H1 (cell line): ENCODE results near the gene C2CD4A. TPM values are rescaled to one million over a fixed set of nuclear protein-coding genes. Genes with fewer than 3 reads are reported as not detected.

Experiments
- CTCF ChIA-PET: fragments of 300-600 bp; sonication (Branson Sonifier 250); formaldehyde crosslinking; loops from one replicate; lab custom pipeline; 2021; ENCODE audit not compliant: partially characterized antibody; lab: Charles Lee
- POLR2A ChIA-PET: fragments of 300-600 bp; sonication (Branson Sonifier 250); formaldehyde crosslinking; loops from one replicate; lab custom pipeline; 2021; ENCODE audit warnings: inconsistent platforms; ENCODE audit not compliant: partially characterized antibody; lab: Charles Lee
- DNase-seq, 2 experiments: peaks; one replicate each; pipeline versions ENCODE4 v3.0.0 to v3.0.0-alpha.2; 2010 to 2022; ENCODE audit warnings: low spot score in 2 of 2, low read depth in 1 of 2, mixed read lengths in 1 of 2
- FAIRE-seq: peaks from 2 replicates; lab custom pipeline; 2011; peaks lifted over from hg19 to GRCh38; lab: Jason Lieb, UNC
- H2AFZ ChIP-seq: 2 replicates; pipeline ENCODE4 v1.8.1; 2012; ENCODE audit warnings: low read length, inconsistent platforms
- H2AK5ac ChIP-seq: 2 replicates; pipeline ENCODE4 v1.6.1; 2013; ENCODE audit warnings: low read depth, low read length
- H2BK120ac ChIP-seq: replicated peaks from 2 replicates; pipeline ENCODE3; 2013; ENCODE audit warnings: low read depth, low read length, inconsistent platforms
- H2BK12ac ChIP-seq: 2 replicates; pipeline ENCODE4 v1.6.1; 2013; ENCODE audit warnings: low read depth, low read length
- H2BK15ac ChIP-seq: 2 replicates; pipeline ENCODE4 v1.6.1; 2013; ENCODE audit warnings: low read length
- H2BK20ac ChIP-seq: 2 replicates; pipeline ENCODE4 v1.6.1; 2013; ENCODE audit warnings: low read length
- H2BK5ac ChIP-seq: 2 replicates; pipeline ENCODE4 v1.6.1; 2013; ENCODE audit warnings: low read depth, low read length
- H3K14ac ChIP-seq: 2 replicates; pipeline ENCODE4 v1.6.1; 2013; ENCODE audit warnings: inconsistent platforms; ENCODE audit not compliant: insufficient read length
- H3K18ac ChIP-seq: 2 replicates; pipeline ENCODE4 v1.6.1; 2013; ENCODE audit warnings: low read length; ENCODE audit errors: extremely low read depth
- H3K23ac ChIP-seq: 2 replicates; pipeline ENCODE4 v1.6.1; 2013; ENCODE audit warnings: inconsistent platforms; ENCODE audit not compliant: insufficient read length
- H3K23me2 ChIP-seq: 2 replicates; pipeline ENCODE4 v1.6.1; 2013; ENCODE audit warnings: low read depth, low read length
- H3K27ac ChIP-seq: 2 replicates; pipeline ENCODE4 v1.6.1; 2011; ENCODE audit warnings: low read depth, low read length, inconsistent platforms
- H3K27me3 ChIP-seq, 4 experiments: replicated peaks in 1 of 4; 1 replicate in 1 of 4; 2 replicates in 3 of 4; pipeline versions ENCODE4 v1.6.1 to v1.8.1; 2011 to 2013; ENCODE audit warnings: low read length in 3 of 4, mild to moderate bottlenecking in 3 of 4, inconsistent platforms in 2 of 4, mixed read lengths in 2 of 4, moderate library complexity in 1 of 4; ENCODE audit not compliant: control insufficient read depth in 3 of 4, insufficient read depth in 3 of 4; ENCODE audit errors: extremely low read depth in 1 of 4
- H3K36me3 ChIP-seq, 4 experiments: 2 replicates each; pipeline versions ENCODE4 v1.6.1 to v1.8.1; 2011 to 2013; ENCODE audit warnings: mild to moderate bottlenecking in 4 of 4, low read length in 3 of 4, moderate library complexity in 2 of 4, control low read depth in 1 of 4, inconsistent platforms in 1 of 4; ENCODE audit not compliant: insufficient read depth in 4 of 4, control insufficient read depth in 2 of 4
- H3K4ac ChIP-seq: replicated peaks from 2 replicates; pipeline ENCODE3; 2013; ENCODE audit warnings: low read length, low read depth, mixed read lengths, inconsistent platforms; ENCODE audit not compliant: insufficient read length
- H3K4me1 ChIP-seq, 4 experiments: replicated peaks in 1 of 4; 1 replicate in 1 of 4; 2 replicates in 3 of 4; pipeline versions ENCODE4 v1.6.1 to v1.8.1; 2011 to 2013; ENCODE audit warnings: low read length in 3 of 4, inconsistent platforms in 2 of 4, mixed read lengths in 1 of 4; ENCODE audit not compliant: insufficient read depth in 4 of 4, control insufficient read depth in 3 of 4
- H3K4me2 ChIP-seq, 2 experiments: 2 replicates each; pipeline versions ENCODE4 v1.6.1 to v1.8.1; 2011 to 2013; ENCODE audit warnings: low read depth in 2 of 2, low read length in 2 of 2, control low read depth in 1 of 2, inconsistent platforms in 1 of 2, mild to moderate bottlenecking in 1 of 2; ENCODE audit not compliant: insufficient read depth in 1 of 2
- H3K4me3 ChIP-seq, 4 experiments: fragments of 200-600, 300-600 bp in 1 of 4; sonication (generic), shearing (Covaris generic), sonication (Bioruptor Twin) in 1 of 4; 2 replicates each; pipeline versions ENCODE4 v1.5.1 to v1.8.1; 2011 to 2016; ENCODE audit warnings: low read length in 4 of 4, low read depth in 3 of 4, control low read depth in 2 of 4, inconsistent platforms in 2 of 4, mild to moderate bottlenecking in 2 of 4, mixed read lengths in 1 of 4, moderate library complexity in 1 of 4; ENCODE audit not compliant: insufficient read depth in 2 of 4; ENCODE audit errors: extremely low read depth in 1 of 4
- H3K56ac ChIP-seq: replicated peaks from 2 replicates; pipeline ENCODE3; 2013; ENCODE audit warnings: low read depth, mild to moderate bottlenecking, mixed read lengths, low read length, inconsistent platforms; ENCODE audit not compliant: insufficient read length
- H3K79me1 ChIP-seq: 2 replicates; pipeline ENCODE4 v1.6.1; 2013; ENCODE audit warnings: low read depth, low read length, control low read depth
- H3K79me2 ChIP-seq, 2 experiments: 2 replicates each; pipeline versions ENCODE4 v1.6.1 to v1.8.1; 2012 to 2013; ENCODE audit warnings: low read length in 2 of 2, mild to moderate bottlenecking in 2 of 2, inconsistent platforms in 1 of 2; ENCODE audit not compliant: insufficient read depth in 2 of 2, control insufficient read depth in 1 of 2
- H3K9ac ChIP-seq, 4 experiments: replicated peaks in 1 of 4; 1 replicate in 1 of 4; 2 replicates in 3 of 4; pipeline versions ENCODE4 v1.6.1 to v1.8.1; 2011 to 2013; ENCODE audit warnings: low read depth in 3 of 4, low read length in 3 of 4, control low read depth in 2 of 4, mild to moderate bottlenecking in 2 of 4, moderate library complexity in 2 of 4, inconsistent platforms in 1 of 4; ENCODE audit errors: extremely low read depth in 1 of 4
- H3K9me3 ChIP-seq, 2 experiments: 2 replicates each; pipeline versions ENCODE4 v1.6.1 to v1.8.1; 2012 to 2013; ENCODE audit warnings: mild to moderate bottlenecking in 2 of 2, moderate library complexity in 2 of 2, control low read depth in 1 of 2, inconsistent platforms in 1 of 2, low read depth in 1 of 2, low read length in 1 of 2, mixed read lengths in 1 of 2; ENCODE audit not compliant: insufficient read depth in 2 of 2
- H4K20me1 ChIP-seq, 2 experiments: replicated peaks in 1 of 2; 2 replicates each; pipeline versions ENCODE3 to v1.8.1; 2011 to 2013; ENCODE audit warnings: inconsistent platforms in 2 of 2, low read length in 2 of 2, mild to moderate bottlenecking in 1 of 2; ENCODE audit not compliant: insufficient read depth in 2 of 2, control insufficient read depth in 1 of 2
- H4K5ac ChIP-seq: 2 replicates; pipeline ENCODE4 v1.6.1; 2013; ENCODE audit warnings: low read length, low read depth, mixed read lengths, inconsistent platforms; ENCODE audit not compliant: insufficient read length
- H4K8ac ChIP-seq: 2 replicates; pipeline ENCODE4 v1.8.0; 2013; ENCODE audit warnings: mild to moderate bottlenecking, moderate library complexity, low read length, inconsistent platforms; ENCODE audit not compliant: insufficient read depth; ENCODE audit errors: extremely low read depth
- H4K91ac ChIP-seq: replicated peaks from 2 replicates; pipeline ENCODE3; 2013; ENCODE audit warnings: low read length, mixed read lengths, inconsistent platforms; ENCODE audit not compliant: insufficient read length
- CTBP2 ChIP-seq: IDR thresholded peaks from 2 replicates; pipeline ENCODE4 v1.7.0; 2011; ENCODE audit warnings: borderline replicate concordance, mild to moderate bottlenecking, moderate library complexity, mixed read lengths, low read length; ENCODE audit not compliant: insufficient read depth, insufficient read length
- KDM1A ChIP-seq: fragments of 200-600, 300-600 bp; sonication (generic); IDR thresholded peaks from 2 replicates; pipeline ENCODE4 v1.7.1; 2016; ENCODE audit warnings: mild to moderate bottlenecking, low read length, borderline replicate concordance
- NRF1 ChIP-seq: IDR thresholded peaks from 2 replicates; pipeline ENCODE4 v1.6.1; 2011; ENCODE audit warnings: mild to moderate bottlenecking, low read depth, low read length, improper control_type of control experiment
- SIN3A ChIP-seq, 2 experiments: IDR thresholded peaks in 1 of 2; conservative IDR thresholded peaks in 1 of 2; 2 replicates each; pipeline ENCODE4 v1.6.1; 2011 to 2012; ENCODE audit warnings: low read length in 2 of 2, improper control_type of control experiment in 1 of 2, low read depth in 1 of 2, mild to moderate bottlenecking in 1 of 2
- SIX5 ChIP-seq: IDR thresholded peaks from 2 replicates; pipeline ENCODE4 v1.6.1; 2011; ENCODE audit warnings: mild to moderate bottlenecking, low read depth, low read length
- SUZ12 ChIP-seq: fragments of 200-600 bp; sonication (generic); IDR thresholded peaks from 2 replicates; pipeline ENCODE4 v1.6.1; 2012; ENCODE audit warnings: mild to moderate bottlenecking, inconsistent platforms, low read length, moderate library complexity, mixed read lengths
- WGBS, 2 experiments: shearing (Covaris generic) in 1 of 2; methylation state at CpG; one replicate each; pipeline versions ENCODE4 v1.1.6 to v1.1.7; 2013 to 2015; ENCODE audit warnings: low lambda C conversion rate in 2 of 2, mixed read lengths in 2 of 2, inconsistent platforms in 1 of 2, low coverage in 1 of 2, missing lambda C conversion rate in 1 of 2; ENCODE audit not compliant: insufficient replicate concordance in 2 of 2, insufficient coverage in 1 of 2, insufficient read length in 1 of 2; ENCODE audit errors: extremely low coverage in 1 of 2, missing lambda C conversion rate in 1 of 2; 5-methylcytosine and 5-hydroxymethylcytosine counted together
- polyA plus RNA-seq, 7 experiments: library from polyadenylated mRNA; depleted of rRNA in 3 of 7; stranded (reverse) in 5 of 7; unstranded in 2 of 7; fragments of >200 nt in 5 of 7; fragments of 200-250 nt in 2 of 7; gene quantifications; 1 replicate in 5 of 7; 2 replicates in 1 of 7; 4 replicates in 1 of 7; pipeline versions ENCODE4 v1.2.1 to v1.2.3, GENCODE V29; 2011 to 2013; ENCODE audit warnings: missing spikeins in 2 of 7, mixed read lengths in 2 of 7
- total RNA-seq: library from RNA; stranded (reverse); fragmentation: NEBNext Ultra II Directional; extraction: Animal tissue kit (Norgen Biotek cat#: 25700); gene quantifications from 2 replicates; pipeline ENCODE4 v1.2.1, GENCODE V29; 2021
- TF ChIP-seq, protein P1 (sequence below): IDR thresholded peaks from 2 replicates; pipeline ENCODE4 v1.6.1; 2011; ENCODE audit warnings: low read depth, mild to moderate bottlenecking, low read length; ENCODE audit not compliant: insufficient read depth
- TF ChIP-seq, protein P2 (sequence below): IDR thresholded peaks from 2 replicates; pipeline ENCODE4 v1.6.1; 2012; ENCODE audit warnings: low read length, inconsistent platforms

Gene C2CD4A
- total and polyA plus RNA-seq, 2 of the 8 experiments (the other 6 are each of a cell fraction or from before 2014, with no cell fraction given), result not detected

DNA sequence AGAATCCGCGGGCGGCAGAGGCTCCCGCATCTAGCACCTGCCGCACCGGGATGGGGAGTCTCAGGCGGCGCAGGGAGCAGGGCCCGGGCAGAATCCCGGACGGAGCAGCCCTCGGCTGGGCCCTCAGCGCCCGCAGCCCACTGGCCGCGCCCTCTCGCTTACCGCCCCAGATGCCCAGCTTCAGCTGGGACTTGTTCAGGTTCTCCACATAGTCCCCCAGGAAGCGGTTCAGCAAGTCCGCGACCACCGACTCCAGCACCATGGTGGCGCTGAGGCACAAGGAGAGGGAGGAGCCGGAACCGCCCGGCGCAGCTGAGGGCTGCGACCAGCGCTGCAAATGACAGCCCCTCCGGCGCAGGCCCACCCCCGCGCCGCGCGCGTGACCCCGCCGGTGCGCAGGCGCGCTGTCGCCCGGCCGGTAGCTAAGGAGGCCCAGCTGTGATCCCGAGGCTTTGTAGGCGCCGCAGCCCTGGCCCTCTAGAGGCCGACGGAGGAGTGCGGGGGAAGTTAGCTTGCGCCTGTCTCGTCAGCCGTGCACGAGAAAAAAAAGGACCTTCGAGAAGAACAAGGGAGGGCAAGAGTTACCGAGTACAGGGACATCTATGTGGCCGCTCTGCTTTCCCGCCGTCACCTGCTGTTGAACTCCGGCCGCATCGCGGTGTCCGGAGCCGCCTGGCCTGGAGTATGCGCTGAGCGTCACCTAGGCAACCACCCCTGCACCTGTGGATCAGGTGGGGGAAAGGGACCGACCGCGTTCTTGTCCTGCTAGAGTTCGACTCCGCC, 6.5 kb upstream of the C2CD4A start, which contains the start of gene VPS13C:
VPS13C (minus strand) TSS at position 335 of the 783 bp plus-strand sequence; CDS start at position 262, 73 bp downstream.
- Histone ChIP-seq H2BK5ac (peak within 1 kb of the TSS; percentile 26; the same call in 1 of the 2 replicates), H2BK20ac (no peak within 1 kb of the TSS), H3K4ac (no peak within 1 kb of the TSS), H2BK15ac (no peak within 1 kb of the TSS), H2BK120ac (no peak within 1 kb of the TSS), H3K4me2 (peak within 1 kb of the TSS; percentile 78 to 83), H4K20me1 (no peaks in the 10 kb centered on the region), H3K36me3 (no peaks in the 10 kb centered on the region), H4K91ac (no peak within 1 kb of the TSS), H3K4me1 (peaks cover 0 to 6% (median under 1%) of the 10 kb centered on the region in 4 experiments; a peak in 1 of 7 replicates), H3K27me3 (peaks cover 0 to 8% (median 7%) of the 10 kb centered on the region in 4 experiments; a peak in 5 of 7 replicates), H3K9me3 (no peaks in the 10 kb centered on the region), H2BK12ac (no peak within 1 kb of the TSS), H3K23me2 (peaks cover 7% of the 10 kb centered on the region), H3K27ac (no peak within 1 kb of the TSS), H3K79me1 (no peaks in the 10 kb centered on the region), H3K79me2 (peaks cover 0 to 5% of the 10 kb centered on the region in 2 experiments; a peak in 1 of 4 replicates), H4K8ac (0 out of 2 replicates have a peak within 1 kb of the TSS, but pooled peaks have one; percentile 26), H3K4me3 (peak within 1 kb of the TSS; percentile 49 to 84 (median 72)), H2AFZ (peak within 1 kb of the TSS; percentile 83), H3K56ac (no peak within 1 kb of the TSS), H3K18ac (peak within 1 kb of the TSS; percentile 51; the same call in 1 of the 2 replicates), H2AK5ac (no peak within 1 kb of the TSS), H3K23ac (no peak within 1 kb of the TSS), H3K14ac (no peak within 1 kb of the TSS), H4K5ac (peak within 1 kb of the TSS; percentile 57), H3K9ac (peak within 1 kb of the TSS in 3 of 4 experiments; percentile 27 to 67 (median 35); a peak in 5 of 7 replicates)
- DNase-seq (peak; percentile 77 to 88), FAIRE-seq (no peak)
- whole genome bisulfite sequencing, 2 experiments, result 1% methylated on average over 54 of the region's 73 CpGs; no CpG with 5 or more reads in 1 of the 2 experiments
- POLR2A ChIA-PET, result no interaction called here
- CTCF ChIA-PET, result interaction anchor here (0.8 to 1.8 kb wide), 5 partner anchors 12 to 263 kb away, joined by 3 to 7 read pairs (median 3); no protein-coding TSS in a partner anchor
- TF ChIP-seq, protein P1, sequence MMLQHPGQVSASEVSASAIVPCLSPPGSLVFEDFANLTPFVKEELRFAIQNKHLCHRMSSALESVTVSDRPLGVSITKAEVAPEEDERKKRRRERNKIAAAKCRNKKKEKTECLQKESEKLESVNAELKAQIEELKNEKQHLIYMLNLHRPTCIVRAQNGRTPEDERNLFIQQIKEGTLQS, result peak; percentile 45; the same call in 1 of the 2 replicates
- TF ChIP-seq NRF1 (peak; percentile 78), SIX5 (no peak), KDM1A (no peak), SIN3A (conservative IDR thresholded peaks at IDR 0.05 in 1 of 2, IDR thresholded peaks at IDR 0.05 in 1 of 2; ENCODE audit: low read depth in 1 of 2, low read length in 2 of 2) (peak; percentile 82 to 89; a peak in 3 of 4 replicates), CTBP2 (peak; percentile 21), SUZ12 (no peak)
- TF ChIP-seq, protein P2, sequence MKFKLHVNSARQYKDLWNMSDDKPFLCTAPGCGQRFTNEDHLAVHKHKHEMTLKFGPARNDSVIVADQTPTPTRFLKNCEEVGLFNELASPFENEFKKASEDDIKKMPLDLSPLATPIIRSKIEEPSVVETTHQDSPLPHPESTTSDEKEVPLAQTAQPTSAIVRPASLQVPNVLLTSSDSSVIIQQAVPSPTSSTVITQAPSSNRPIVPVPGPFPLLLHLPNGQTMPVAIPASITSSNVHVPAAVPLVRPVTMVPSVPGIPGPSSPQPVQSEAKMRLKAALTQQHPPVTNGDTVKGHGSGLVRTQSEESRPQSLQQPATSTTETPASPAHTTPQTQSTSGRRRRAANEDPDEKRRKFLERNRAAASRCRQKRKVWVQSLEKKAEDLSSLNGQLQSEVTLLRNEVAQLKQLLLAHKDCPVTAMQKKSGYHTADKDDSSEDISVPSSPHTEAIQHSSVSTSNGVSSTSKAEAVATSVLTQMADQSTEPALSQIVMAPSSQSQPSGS, result no peak
